Ovary (tissue), 9 donors: Measurements from ENCODE around the gene ARRDC4. TPM values are rescaled to one million over a fixed set of nuclear protein-coding genes. Genes with fewer than 3 reads are reported as not detected.
"Not testable (repeated sequence)": the region's sequence is repeated elsewhere in the genome, so short reads cannot be mapped to it uniquely, and the experiment has no call there.

ENCODE experiments used
- DNase-seq, 5 donors: peaks; one replicate each; pipeline ENCODE4 v3.0.0-alpha.2; 2019 to 2020
- H3K27ac ChIP-seq, 2 donors: fragments of 200-600 bp; one replicate each; pipeline versions ENCODE4 v1.5.1 to v1.8.0; 2019 to 2022
- H3K27me3 ChIP-seq: fragments of 200-600 bp; one replicate; pipeline ENCODE4 v1.8.0; 2022
- H3K36me3 ChIP-seq: fragments of 200-600 bp; sonication (generic); one replicate; pipeline ENCODE4 v1.5.1; 2019
- H3K4me1 ChIP-seq: one replicate; pipeline ENCODE4 v1.8.1; 2013; ENCODE audit warnings: mild to moderate bottlenecking, moderate library complexity; ENCODE audit not compliant: insufficient read depth
- H3K4me3 ChIP-seq: fragments of 200-600 bp; sonication (generic); one replicate; pipeline ENCODE4 v1.5.1; 2017
- H3K9me3 ChIP-seq, 2 donors: fragments of 200-600 bp in 1 of 2; sonication (generic) in 1 of 2; one replicate each; pipeline versions ENCODE4 v1.5.1 to v1.8.1; 2013 to 2019; ENCODE audit warnings: mild to moderate bottlenecking in 1 of 2, moderate library complexity in 1 of 2
- CTCF ChIP-seq, 3 donors: fragments of 450-650 bp in 2 of 3; fragments of 200-600 bp in 1 of 3; IDR thresholded peaks; one replicate each; pipeline versions ENCODE4 v1.5.1 to v1.8.0; 2016 to 2022; ENCODE audit warnings: antibody characterized with exemption in 3 of 3, mild to moderate bottlenecking in 1 of 3
- EP300 ChIP-seq: sonication (generic); formaldehyde crosslinking; IDR thresholded peaks from one replicate; pipeline ENCODE4 v1.6.1; 2017; ENCODE audit warnings: antibody characterized with exemption
- POLR2A ChIP-seq: fragments of 450-650 bp; IDR thresholded peaks from one replicate; pipeline ENCODE4 v1.6.1; 2017; ENCODE audit warnings: antibody characterized with exemption, mild to moderate bottlenecking, moderate library complexity
- WGBS, 3 donors: extraction: QIAGEN DNeasy Blood & Tissue Kit in 1 of 3; methylation state at CpG; one replicate each; pipeline versions ENCODE4 v1.1.5 to v1.1.7; 2013 to 2017; 5-methylcytosine and 5-hydroxymethylcytosine counted together
- intact Hi-C, 4 donors: fragments of 100-400 bp; cut with DNase I; formaldehyde crosslinking; loops; one replicate each; pipeline versions ENCODE4 v1.11.0 to v1.15.1; 2022 to 2023
- polyA plus RNA-seq, 2 donors: library from polyadenylated mRNA; stranded (reverse); fragments of 200-250 nt in 1 of 2; fragments of 350-450 nt in 1 of 2; fragmentation: Illumina TruSeq in 1 of 2; extraction: RNeasy Lipid Tissue Mini Kit (QIAGEN cat#74804) in 1 of 2; gene quantifications; one replicate each; pipeline ENCODE4 v1.2.3, GENCODE V29; 2013 to 2014
- total RNA-seq, 7 donors: library from RNA; depleted of rRNA in 2 of 7; stranded (reverse); fragments of >200 nt in 2 of 7; fragmentation: NEBNext Ultra II Directional in 3 of 7; extraction: Animal tissue kit (Norgen Biotek cat#: 25700) in 3 of 7; gene quantifications; one replicate each; pipeline versions ENCODE4 v1.1.0 to v1.2.4, GENCODE V29; 2016 to 2023
- donor health status: DM: no; HTN: no; CAD: no; lungs with moderate emphysema.
- donor health status: DM: no; HTN: no; CAD: no.
- donor health status: Bipolar disorder and iron deficiency.
- donor health status: DM: yes; HTN: yes; CAD: no.
- donor health status: DM: no; HTN: no; CAD: no.
- donor health status: DM: yes; HTN: yes; CAD: no.

The ARRDC4 gene
- total and polyA plus RNA-seq, 9 donors: 5.8 to 35.2 (median 18.6) TPM

DNA sequence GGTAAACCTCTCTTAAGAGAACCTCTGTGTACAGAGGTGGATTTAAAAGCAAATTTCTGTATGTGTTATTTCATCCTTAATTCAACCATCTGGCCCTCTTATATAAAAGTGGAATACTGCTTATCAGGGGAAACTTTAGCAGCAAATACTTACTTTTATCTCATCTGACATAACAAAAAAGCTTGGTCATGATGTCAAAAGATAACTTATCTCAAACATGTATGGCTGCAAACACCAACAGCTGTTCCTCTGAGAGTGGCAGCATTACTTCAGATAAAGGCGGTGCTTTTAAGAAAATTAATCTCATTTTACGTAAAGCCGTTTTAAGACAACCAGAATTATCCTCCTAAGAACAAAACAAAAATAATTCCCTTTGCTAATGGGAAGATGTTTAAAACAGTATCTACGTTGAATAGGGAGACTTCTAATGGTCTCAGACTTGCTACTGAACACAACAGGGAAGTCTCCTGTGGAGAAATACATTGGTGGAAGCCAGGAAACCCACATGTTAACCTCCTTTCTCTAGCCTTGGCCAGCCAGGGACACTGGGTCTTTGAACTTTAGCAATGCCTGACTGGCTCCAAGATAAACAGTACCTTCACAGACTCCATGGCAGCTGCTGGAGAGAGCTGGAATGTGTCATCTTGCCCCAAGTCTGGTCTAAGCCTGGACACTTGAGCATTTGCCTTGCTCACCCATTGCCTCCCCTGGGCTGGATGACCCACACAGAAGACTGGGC lies 18.1 kb downstream of the ARRDC4 start:
- Histone ChIP-seq H3K9me3 (no peaks in the 10 kb centered on the region), H3K27me3 (no peaks in the 10 kb centered on the region), H3K36me3 (no peaks in the 10 kb centered on the region), H3K4me1 (no peaks in the 10 kb centered on the region), H3K27ac (no peak overlapping the region), H3K4me3 (no peak overlapping the region)
- intact Hi-C loops: no loop called here
- 17 to 33% (median 20%) methylated on average over 4 of the region's 4 CpGs for WGBS, 3 donors
- no peak for DNase-seq
- TF ChIP-seq POLR2A (no peak), CTCF (IDR thresholded peaks at IDR 0.05) (no peak), EP300 (no peak)

GRCh38 chr15:97979140-97979520 lies 18.6 kb downstream of the ARRDC4 start:
- H3K27ac ChIP-seq: no peak overlapping the region
- no peak for TF ChIP-seq EP300
- WGBS, 3 donors: 92 to 99% (median 98%) methylated on average over 2 of the region's 2 CpGs
- no peak for DNase-seq
- no peaks in the 10 kb centered on the region for H3K9me3 ChIP-seq
- H3K4me1 ChIP-seq: no peaks in the 10 kb centered on the region
- H3K27me3 ChIP-seq: no peaks in the 10 kb centered on the region
- intact Hi-C loops: no loop called here
- H3K4me3 ChIP-seq: no peak overlapping the region
- H3K36me3 ChIP-seq: no peaks in the 10 kb centered on the region

- intact Hi-C loops: no loop called here
- DNase-seq: no peak
- H3K4me1 ChIP-seq: no peaks in the 10 kb centered on the region
- TF ChIP-seq CTCF (IDR thresholded peaks at IDR 0.05): no peak
- no peak for TF ChIP-seq EP300
- TF ChIP-seq POLR2A: no peak
- H3K9me3 ChIP-seq: no peaks in the 10 kb centered on the region
- no peaks in the 10 kb centered on the region for H3K36me3 ChIP-seq
- H3K4me3 ChIP-seq: no peak overlapping the region
- H3K27ac ChIP-seq: no peak overlapping the region
- no peaks in the 10 kb centered on the region for H3K27me3 ChIP-seq
- WGBS, 3 donors: 82 to 89% (median 84%) methylated on average over 3 of the region's 3 CpGs
Measured at GRCh38 chr15:97981058-97981457, 20.6 kb downstream of the ARRDC4 start.

GRCh38 chr15:97981758-97982157 lies 21.3 kb downstream of the ARRDC4 start:
- no peak for TF ChIP-seq EP300
- TF ChIP-seq CTCF (IDR thresholded peaks at IDR 0.05): no peak
- no peak for TF ChIP-seq POLR2A
- H3K27me3 ChIP-seq: no peaks in the 10 kb centered on the region
- no peaks in the 10 kb centered on the region for H3K9me3 ChIP-seq
- no peak for DNase-seq
- H3K27ac ChIP-seq: no peak overlapping the region
- no peaks in the 10 kb centered on the region for H3K4me1 ChIP-seq
- 67 to 92% (median 68%) methylated on average over 1 of the region's 1 CpG for WGBS, 3 donors
- intact Hi-C loops: no loop called here
- no peak overlapping the region for H3K4me3 ChIP-seq
- no peaks in the 10 kb centered on the region for H3K36me3 ChIP-seq

DNA sequence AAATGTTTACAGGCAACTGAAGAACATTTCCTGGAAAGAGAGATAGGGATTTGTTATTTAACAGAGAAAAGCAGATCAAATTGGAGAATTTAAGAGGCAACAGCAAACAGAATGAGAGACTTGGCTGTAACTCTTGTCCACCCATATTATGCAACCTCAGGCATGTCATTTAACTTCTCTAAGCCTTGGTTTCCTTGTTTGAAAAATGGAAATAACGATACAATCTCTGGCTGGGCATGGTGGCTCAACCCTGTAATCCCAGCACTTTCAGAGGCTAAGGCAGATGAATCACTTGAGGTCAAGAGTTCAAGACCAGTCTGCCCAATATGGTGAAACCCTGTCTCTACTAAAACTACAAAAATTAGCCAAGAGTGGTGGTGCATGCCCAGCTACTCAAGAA lies 23.7 kb downstream of the ARRDC4 start:
- no peaks in the 10 kb centered on the region for H3K36me3 ChIP-seq

GRCh38 chr15:97985979-97986378 lies 25.5 kb downstream of the ARRDC4 start:
- H3K4me3 ChIP-seq, H3K4me1 ChIP-seq, H3K9me3 ChIP-seq, intact Hi-C loops, H3K27me3 ChIP-seq, DNase-seq, H3K27ac ChIP-seq, H3K36me3 ChIP-seq: not testable (repeated sequence)
- 82 to 91% (median 87%) methylated on average over 2 of the region's 2 CpGs for WGBS, 3 donors

More for the DNA sequence above, 23.7 kb downstream of the ARRDC4 start:
- no peaks in the 10 kb centered on the region for H3K27me3 ChIP-seq
- DNase-seq: no peak
- intact Hi-C loops: no loop called here
- no peaks in the 10 kb centered on the region for H3K9me3 ChIP-seq
- no peak overlapping the region for H3K4me3 ChIP-seq
- TF ChIP-seq CTCF (IDR thresholded peaks at IDR 0.05) (no peak), EP300 (no peak), POLR2A (no peak)
- no peaks in the 10 kb centered on the region for H3K4me1 ChIP-seq
- 70 to 79% (median 77%) methylated on average over 1 of the region's 1 CpG for WGBS, 3 donors
- no peak overlapping the region for H3K27ac ChIP-seq
